KMS-11 (cell line): Measurements from ENCODE around the gene MDH1.
A peak's percentile ranks its signal among the peaks of the same experiment; 100 is the strongest.

Experiments used
- H2AFZ ChIP-seq: fragments of 200-600 bp; sonication (generic); 2 replicates; pipeline ENCODE4 v1.6.1; 2016; ENCODE audit warnings: antibody characterized with exemption, mixed run types, low read depth
- H3K27ac ChIP-seq: fragments of 200-600 bp; sonication (generic); 2 replicates; pipeline ENCODE4 v1.6.1; 2016; ENCODE audit warnings: mild to moderate bottlenecking, mixed run types
- H3K27me3 ChIP-seq: fragments of 200-600 bp; sonication (generic); 2 replicates; pipeline ENCODE4 v1.6.1; 2017; ENCODE audit warnings: mild to moderate bottlenecking, low read depth, mixed run types, moderate library complexity; ENCODE audit not compliant: insufficient read depth
- H3K36me3 ChIP-seq: fragments of 200-600 bp; sonication (generic); 2 replicates; pipeline ENCODE4 v1.6.1; 2017; ENCODE audit warnings: mild to moderate bottlenecking, mixed run types; ENCODE audit not compliant: insufficient read depth
- H3K4me1 ChIP-seq: fragments of 200-600 bp; sonication (generic); 2 replicates; pipeline ENCODE4 v1.6.1; 2016; ENCODE audit warnings: mild to moderate bottlenecking, low read depth, mixed run types; ENCODE audit not compliant: poor library complexity, severe bottlenecking
- H3K4me2 ChIP-seq: fragments of 200-600 bp; sonication (generic); 2 replicates; pipeline ENCODE4 v1.7.0; 2016; ENCODE audit warnings: mild to moderate bottlenecking, mixed run types
- H3K4me3 ChIP-seq: fragments of 200-600 bp; sonication (generic); IDR thresholded peaks from 2 replicates; pipeline ENCODE4 v1.6.1; 2017; ENCODE audit warnings: low read depth, low read length, mixed read lengths; ENCODE audit not compliant: insufficient read depth
- H3K79me2 ChIP-seq: fragments of 200-600 bp; sonication (generic); 2 replicates; pipeline ENCODE4 v1.6.1; 2016; ENCODE audit warnings: low read depth, mixed run types; ENCODE audit not compliant: insufficient read depth
- H3K9ac ChIP-seq: fragments of 200-600 bp; sonication (generic); 2 replicates; pipeline ENCODE4 v1.6.1; 2016; ENCODE audit warnings: mild to moderate bottlenecking, mixed run types
- H4K20me1 ChIP-seq: fragments of 200-600 bp; sonication (generic); 2 replicates; pipeline ENCODE4 v1.6.1; 2016; ENCODE audit warnings: mild to moderate bottlenecking, mixed run types; ENCODE audit not compliant: insufficient read depth
- CTCF ChIP-seq: fragments of 200-600 bp; sonication (generic); conservative IDR thresholded peaks from 2 replicates; pipeline ENCODE4 v1.6.1; 2017; ENCODE audit warnings: low read depth, mild to moderate bottlenecking, antibody characterized with exemption, low read length, moderate library complexity, mixed read lengths

Gene MDH1

GRCh38 chr2:63582873-63583272, 5.9 kb upstream of the MDH1 start:
- TF ChIP-seq CTCF, result no peak
- no peak overlapping the region for H3K4me2 ChIP-seq
- H3K79me2 ChIP-seq, result peaks cover 22% of the 10 kb centered on the region; the same call in 1 of the 2 replicates

GRCh38 chr2:63587814-63588384, 864 bp upstream of the MDH1 start:
- peak overlapping the region; percentile 56 for H3K27ac ChIP-seq
- peak overlapping the region; percentile 89 for H3K4me2 ChIP-seq
- no peaks in the 10 kb centered on the region for H3K27me3 ChIP-seq
- H3K36me3 ChIP-seq, result no peaks in the 10 kb centered on the region
- peaks cover 49% of the 10 kb centered on the region for H3K4me1 ChIP-seq
- peak overlapping the region; percentile 73 for H3K9ac ChIP-seq
- H2AFZ ChIP-seq, result peak overlapping the region; percentile 88
- peak overlapping the region; percentile 96 for H3K4me3 ChIP-seq
- no peak for TF ChIP-seq CTCF
- peaks cover 58% of the 10 kb centered on the region for H3K79me2 ChIP-seq
- no peaks in the 10 kb centered on the region for H4K20me1 ChIP-seq

More at GRCh38 chr2:63582873-63583272, 5.9 kb upstream of the MDH1 start:
- Histone ChIP-seq H3K27me3 (no peaks in the 10 kb centered on the region), H3K9ac (no peak overlapping the region), H3K4me3 (no peak overlapping the region), H3K36me3 (no peaks in the 10 kb centered on the region), H3K4me1 (peaks cover 17% of the 10 kb centered on the region), H2AFZ (no peak overlapping the region), H4K20me1 (no peaks in the 10 kb centered on the region), H3K27ac (no peak overlapping the region)

- no peak for TF ChIP-seq CTCF
- H2AFZ ChIP-seq, result peak overlapping the region; percentile 88
Measured at GRCh38 chr2:63589148-63589958, 590 bp downstream of the MDH1 start.

GRCh38 chr2:63590626-63591408, 2.1 kb downstream of the MDH1 start:
- Histone ChIP-seq H3K27me3 (no peaks in the 10 kb centered on the region), H3K9ac (no peak overlapping the region), H3K36me3 (no peaks in the 10 kb centered on the region), H3K79me2 (peaks cover 71% of the 10 kb centered on the region), H3K4me3 (no peak overlapping the region), H3K4me2 (peak overlapping the region; percentile 95), H3K4me1 (peaks cover 49% of the 10 kb centered on the region), H3K27ac (peak overlapping the region; percentile 56; the same call in 1 of the 2 replicates), H4K20me1 (no peaks in the 10 kb centered on the region), H2AFZ (no peak overlapping the region)
- no peak for TF ChIP-seq CTCF

More at GRCh38 chr2:63589148-63589958, 590 bp downstream of the MDH1 start:
- Histone ChIP-seq H3K9ac (peak overlapping the region; percentile 73), H3K4me3 (peak overlapping the region; percentile 80), H3K79me2 (peaks cover 70% of the 10 kb centered on the region), H3K36me3 (no peaks in the 10 kb centered on the region), H4K20me1 (no peaks in the 10 kb centered on the region), H3K4me2 (peak overlapping the region; percentile 95), H3K27me3 (no peaks in the 10 kb centered on the region), H3K27ac (peak overlapping the region; percentile 56), H3K4me1 (peaks cover 49% of the 10 kb centered on the region)
